NOMO-1 (cell line): Measurements from ENCODE around the gene ALLC.
"Not testable (repeated sequence)": the region's sequence is repeated elsewhere in the genome, so short reads cannot be mapped to it uniquely, and the experiment has no call there.

Experiments
- DNase-seq, 2 experiments: peaks; one replicate each; lab custom pipeline; 2025; ENCODE audit not compliant: unreplicated experiment in 2 of 2; lab: John Stamatoyannopoulos, UW

ALLC gene

GRCh38 chr2:3654011-3654410, 4.0 kb upstream of the ALLC start:
- no peak for DNase-seq

- DNase-seq = no peak
These were observed 3.3 kb upstream of the ALLC start for GRCh38 chr2:3654531-3655225.

- DNase-seq = no peak
These were observed 1.9 kb upstream of the ALLC start for GRCh38 chr2:3655871-3656761.

GRCh38 chr2:3656762-3657721, 958 bp upstream of the ALLC start:
- DNase-seq = no peak

GRCh38 chr2:3659447-3660432, 1.7 kb downstream of the ALLC start:
- peak; percentile 36 to 75 for DNase-seq

GRCh38 chr2:3660640-3661039, 2.6 kb downstream of the ALLC start:
- not testable (repeated sequence) for DNase-seq

- DNase-seq = no peak
These were observed 3.2 kb downstream of the ALLC start for GRCh38 chr2:3661149-3661660.

- peak; percentile 77 to 84 for DNase-seq
These were observed 4.2 kb downstream of the ALLC start for GRCh38 chr2:3662239-3662638.

- DNase-seq = no peak
These were observed 6.1 kb downstream of the ALLC start for GRCh38 chr2:3664118-3664517.

GRCh38 chr2:3664925-3665324, 6.9 kb downstream of the ALLC start:
- no peak for DNase-seq

- no peak for DNase-seq
These were observed 8.0 kb downstream of the ALLC start for GRCh38 chr2:3665886-3666612.

GRCh38 chr2:3666613-3666975, 8.6 kb downstream of the ALLC start:
- no peak for DNase-seq

GRCh38 chr2:3667151-3667631, 9.2 kb downstream of the ALLC start:
- DNase-seq = no peak

- no peak for DNase-seq
These were observed 11.7 kb downstream of the ALLC start for GRCh38 chr2:3669656-3670055.

GRCh38 chr2:3670376-3670775, 12.4 kb downstream of the ALLC start:
- no peak for DNase-seq

- DNase-seq = no peak
These were observed 12.9 kb downstream of the ALLC start for GRCh38 chr2:3670941-3671340.

GRCh38 chr2:3672861-3673678, 15.1 kb downstream of the ALLC start:
- no peak for DNase-seq
